GM19351 (cell line): Measurements from ENCODE around the gene ADAMTS17.

Experiments used
- ATAC-seq: cut with Tn5 transposase; IDR thresholded peaks from one replicate; pipeline ENCODE4 v1.9.1; 2021; ENCODE audit warnings: mild to moderate bottlenecking, moderate library complexity; ENCODE audit not compliant: unreplicated experiment

The ADAMTS17 gene

GRCh38 chr15:100341750-100342560 lies at the start of gene ADAMTS17:
ADAMTS17 (minus strand) TSS chr15:100341975; CDS start chr15:100341899, 76 bp downstream.
- peak; percentile 96 for ATAC-seq

- ATAC-seq: no peak
Observed at GRCh38 chr15:100385300-100386050, 43.7 kb upstream of the ADAMTS17 start.

GRCh38 chr15:100384108-100384410 lies 42.3 kb upstream of the ADAMTS17 start:
- no peak for ATAC-seq

- no peak for ATAC-seq
Observed at GRCh38 chr15:100383302-100384107, 41.7 kb upstream of the ADAMTS17 start.

GRCh38 chr15:100373942-100374341 lies 32.2 kb upstream of the ADAMTS17 start:
- ATAC-seq: no peak

- no peak for ATAC-seq
Observed at GRCh38 chr15:100373120-100373896, 31.5 kb upstream of the ADAMTS17 start.

GRCh38 chr15:100372739-100373119 lies 31.0 kb upstream of the ADAMTS17 start:
- ATAC-seq: no peak

GRCh38 chr15:100355342-100355741 lies 13.6 kb upstream of the ADAMTS17 start:
- ATAC-seq: no peak

- no peak for ATAC-seq
Observed at GRCh38 chr15:100353449-100353848, 11.7 kb upstream of the ADAMTS17 start.

GRCh38 chr15:100350434-100351226 lies 8.9 kb upstream of the ADAMTS17 start:
- ATAC-seq: no peak

- ATAC-seq: peak; percentile 94
Observed at GRCh38 chr15:100349696-100350433, 8.1 kb upstream of the ADAMTS17 start.

- ATAC-seq: no peak
Observed at GRCh38 chr15:100349321-100349695, 7.5 kb upstream of the ADAMTS17 start.

- ATAC-seq: no peak
Observed at GRCh38 chr15:100348578-100348977, 6.8 kb upstream of the ADAMTS17 start.

- ATAC-seq: no peak
Observed at GRCh38 chr15:100346866-100347512, 5.2 kb upstream of the ADAMTS17 start.

- ATAC-seq: no peak
Observed at GRCh38 chr15:100345438-100345837, 3.7 kb upstream of the ADAMTS17 start.

- ATAC-seq: no peak
Observed at GRCh38 chr15:100343251-100343650, 1.5 kb upstream of the ADAMTS17 start.

GRCh38 chr15:100341239-100341749 lies 481 bp downstream of the ADAMTS17 start:
- ATAC-seq: peak; percentile 12

GRCh38 chr15:100340721-100341238 lies 995 bp downstream of the ADAMTS17 start:
- ATAC-seq: no peak
